Peyer's patch (tissue), 4 donors: ENCODE results near the gene DHRS9.

Experiments used
- CTCF ChIP-seq, 6 experiments: fragments of 450-650 bp in 4 of 6; fragments of 200-600 bp in 2 of 6; sonication (generic) in 1 of 6; IDR thresholded peaks; one replicate each; pipeline ENCODE4 v1.5.1; 2017 to 2019; ENCODE audit warnings: antibody characterized with exemption in 6 of 6, mild to moderate bottlenecking in 3 of 6, moderate library complexity in 1 of 6
- POLR2A ChIP-seq, 2 donors: fragments of 450-650 bp; IDR thresholded peaks; one replicate each; pipeline ENCODE4 v1.5.1; 2017; ENCODE audit warnings: antibody characterized with exemption in 2 of 2, mild to moderate bottlenecking in 2 of 2, moderate library complexity in 2 of 2

GRCh38 chr2:169066897-169067296, 2.5 kb upstream of the DHRS9 start:
- TF ChIP-seq CTCF (IDR thresholded peaks at IDR 0.05) (no peak), POLR2A (IDR thresholded peaks at IDR 0.05) (no peak)
